PC-3 (cell line): ENCODE data around the gene NLGN2.

Experiments used
- CTCF ChIP-seq: fragments of 300-600 bp; sonication (generic); conservative IDR thresholded peaks from 2 replicates; pipeline ENCODE4 v1.5.1; 2017; ENCODE audit warnings: antibody characterized with exemption, low read depth, mild to moderate bottlenecking, low read length
- EZH2 ChIP-seq: fragments of 300-600 bp; sonication (generic); IDR thresholded peaks from one replicate; pipeline ENCODE4 v1.6.1; 2017; ENCODE audit warnings: antibody characterized with exemption, mild to moderate bottlenecking, low read length; ENCODE audit not compliant: unreplicated experiment

GRCh38 chr17:7380321-7380720 lies 27.3 kb upstream of the NLGN2 start:
- no peak for TF ChIP-seq CTCF
- TF ChIP-seq EZH2: no peak
